ENCODE measurements around the gene ELL3. TPM values are rescaled to one million over a fixed set of nuclear protein-coding genes. Genes with fewer than 3 reads are reported as not detected.
"Not testable (repeated sequence)": the region's sequence is repeated elsewhere in the genome, so short reads cannot be mapped to it uniquely, and the experiment has no call there.

The ELL3 gene, protein sequence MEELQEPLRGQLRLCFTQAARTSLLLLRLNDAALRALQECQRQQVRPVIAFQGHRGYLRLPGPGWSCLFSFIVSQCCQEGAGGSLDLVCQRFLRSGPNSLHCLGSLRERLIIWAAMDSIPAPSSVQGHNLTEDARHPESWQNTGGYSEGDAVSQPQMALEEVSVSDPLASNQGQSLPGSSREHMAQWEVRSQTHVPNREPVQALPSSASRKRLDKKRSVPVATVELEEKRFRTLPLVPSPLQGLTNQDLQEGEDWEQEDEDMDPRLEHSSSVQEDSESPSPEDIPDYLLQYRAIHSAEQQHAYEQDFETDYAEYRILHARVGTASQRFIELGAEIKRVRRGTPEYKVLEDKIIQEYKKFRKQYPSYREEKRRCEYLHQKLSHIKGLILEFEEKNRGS
- total RNA-seq: 4.3 TPM
- long read RNA-seq, partial matches to known transcripts: 0 of 4 reads
- long read RNA-seq, other reads (novel, unspliced or antisense): 1 of 4 reads

- Histone ChIP-seq H3K4me3 (peak within 1 kb of the TSS; percentile 66), H3K27ac (peak within 1 kb of the TSS; percentile 87), H3K9me3 (no peaks in the 10 kb centered on the region), H3K27me3 (no peaks in the 10 kb centered on the region), H3K36me3 (peaks cover 23% of the 10 kb centered on the region), H3K4me1 (peaks cover 8% of the 10 kb centered on the region)
- no peak for TF ChIP-seq CTCF (IDR thresholded peaks at IDR 0.05)
- ATAC-seq (peak; percentile 90), DNase-seq (peak; percentile 93)
- intact Hi-C loops (cut with DNase I): no loop called here
Observed at GRCh38 chr15:43776718-43777266, at the start of gene ELL3. TSS of gene ELL3 (minus strand) at chr15:43776966. CDS start at chr15:43776901, 65 bp downstream.

DNA sequence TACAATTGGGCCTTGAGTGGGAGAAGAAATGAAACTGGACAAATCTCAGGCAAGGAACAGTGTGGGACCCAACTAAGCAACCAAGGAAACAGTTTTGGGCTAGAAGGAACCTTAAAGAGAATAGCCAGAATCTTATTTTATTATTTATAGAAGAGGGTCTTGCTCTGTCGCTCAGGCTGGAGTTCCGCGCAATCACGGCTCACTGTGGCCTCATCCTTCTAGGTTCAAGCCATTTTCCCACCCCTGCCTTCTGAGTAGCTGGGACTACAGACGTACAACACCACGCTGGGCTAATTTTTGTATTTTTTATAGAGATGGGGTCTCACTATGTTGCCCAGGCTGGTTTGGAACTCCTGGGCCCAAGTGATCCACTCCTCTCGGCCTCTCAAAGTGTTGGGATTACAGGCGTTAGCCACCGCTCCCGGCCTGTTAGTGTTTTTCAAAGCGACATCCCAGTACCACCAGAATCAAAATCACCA, 49.3 kb upstream of the ELL3 start:
- peak overlapping the region; percentile 71 for H3K4me3 ChIP-seq
- no peak for TF ChIP-seq CTCF (IDR thresholded peaks at IDR 0.05)
- intact Hi-C loops (cut with DNase I): no loop called here
- no peak for ATAC-seq
- DNase-seq: no peak
- no peaks in the 10 kb centered on the region for H3K27me3 ChIP-seq
- H3K9me3 ChIP-seq: no peaks in the 10 kb centered on the region
- H3K27ac ChIP-seq: peak overlapping the region; percentile 67
- peaks cover 37% of the 10 kb centered on the region for H3K4me1 ChIP-seq
- H3K36me3 ChIP-seq: no peaks in the 10 kb centered on the region

- H3K27me3 ChIP-seq; intact Hi-C loops (cut with DNase I); H3K4me3 ChIP-seq; H3K27ac ChIP-seq; DNase-seq; H3K9me3 ChIP-seq; ATAC-seq; H3K36me3 ChIP-seq: not testable (repeated sequence)
- peaks cover 37% of the 10 kb centered on the region for H3K4me1 ChIP-seq
Observed at GRCh38 chr15:43825305-43825704, 48.5 kb upstream of the ELL3 start.

GRCh38 chr15:43824302-43825246, 47.8 kb upstream of the ELL3 start, which contains the start of gene MFAP1:
TSS of gene MFAP1 (minus strand) at chr15:43824690. CDS start at chr15:43824569, 121 bp downstream.
- Histone ChIP-seq H3K27ac (peak within 1 kb of the TSS; percentile 90), H3K36me3 (no peaks in the 10 kb centered on the region), H3K27me3 (no peaks in the 10 kb centered on the region), H3K4me1 (peaks cover 37% of the 10 kb centered on the region), H3K4me3 (peak within 1 kb of the TSS; percentile 78), H3K9me3 (no peaks in the 10 kb centered on the region)
- intact Hi-C loops (cut with DNase I): no loop called here
- TF ChIP-seq CTCF (IDR thresholded peaks at IDR 0.05): no peak
- DNase-seq (peak; percentile 95), ATAC-seq (peak; percentile 97)

- intact Hi-C loops (cut with DNase I): no loop called here
- no peak overlapping the region for H3K4me3 ChIP-seq
- no peaks in the 10 kb centered on the region for H3K9me3 ChIP-seq
- H3K27ac ChIP-seq: no peak overlapping the region
- DNase-seq: no peak
- H3K36me3 ChIP-seq: peaks cover 17% of the 10 kb centered on the region
- no peaks in the 10 kb centered on the region for H3K27me3 ChIP-seq
- H3K4me1 ChIP-seq: peaks cover 25% of the 10 kb centered on the region
- TF ChIP-seq CTCF (IDR thresholded peaks at IDR 0.05): no peak
- ATAC-seq: no peak
Observed at GRCh38 chr15:43821505-43821904, 44.7 kb upstream of the ELL3 start.

- H3K36me3 ChIP-seq: peaks cover 79% of the 10 kb centered on the region
Observed at GRCh38 chr15:43815064-43815463, 38.3 kb upstream of the ELL3 start.

More at GRCh38 chr15:43815064-43815463, 38.3 kb upstream of the ELL3 start:
- H3K27ac ChIP-seq; H3K4me1 ChIP-seq; DNase-seq; intact Hi-C loops (cut with DNase I); ATAC-seq; H3K27me3 ChIP-seq; H3K4me3 ChIP-seq; H3K9me3 ChIP-seq: not testable (repeated sequence)

Measured in upper lobe of right lung (tissue), 1 donor.